Ascending aorta (tissue), 2 donors: ENCODE data around the gene SGK2. TPM values are rescaled to one million over a fixed set of nuclear protein-coding genes. Genes with fewer than 3 reads are reported as not detected.
"Not testable (repeated sequence)": the region's sequence is repeated elsewhere in the genome, so short reads cannot be mapped to it uniquely, and the experiment has no call there.

Experiments used
- DNase-seq, 2 donors: peaks; one replicate each; pipeline ENCODE4 v3.0.0-alpha.2; 2019; ENCODE audit warnings: low spot score in 2 of 2
- H3K27ac ChIP-seq, 2 donors: fragments of 200-600 bp; sonication (generic); one replicate each; pipeline ENCODE4 v1.5.1; 2016 to 2017; ENCODE audit warnings: mild to moderate bottlenecking in 1 of 2
- H3K27me3 ChIP-seq: fragments of 200-600 bp; sonication (generic); one replicate; pipeline ENCODE4 v1.5.1; 2017
- H3K36me3 ChIP-seq, 2 donors: fragments of 200-600 bp; sonication (generic); one replicate each; pipeline ENCODE4 v1.5.1; 2016
- H3K4me1 ChIP-seq, 2 donors: fragments of 200-600 bp; sonication (generic); one replicate each; pipeline ENCODE4 v1.5.1; 2016 to 2017; ENCODE audit warnings: mild to moderate bottlenecking in 1 of 2
- H3K4me3 ChIP-seq, 2 donors: fragments of 200-600 bp; sonication (generic); one replicate each; pipeline ENCODE4 v1.5.1; 2016 to 2017; ENCODE audit warnings: mild to moderate bottlenecking in 1 of 2
- H3K9me3 ChIP-seq, 2 donors: fragments of 200-600 bp; sonication (generic); one replicate each; pipeline ENCODE4 v1.5.1; 2016
- intact Hi-C: fragments of 100-400 bp; cut with DNase I; formaldehyde crosslinking; loops from one replicate; pipeline ENCODE4 v1.15.1; 2023
- total RNA-seq: library from RNA; depleted of rRNA; stranded (reverse); fragments of >200 nt; gene quantifications from one replicate; pipeline ENCODE4 v1.1.0, GENCODE V29; 2016
- TF ChIP-seq, protein P1 (sequence below), 3 experiments: fragments of 200-600 bp in 2 of 3; fragments of 450-650 bp in 1 of 3; sonication (generic) in 2 of 3; IDR thresholded peaks; one replicate each; pipeline ENCODE4 v1.5.1; 2016 to 2019; ENCODE audit warnings: antibody characterized with exemption in 3 of 3, mild to moderate bottlenecking in 1 of 3, moderate library complexity in 1 of 3

The SGK2 gene
- total RNA-seq, 1 donor from 2014 or later = 0.32 TPM

DNA sequence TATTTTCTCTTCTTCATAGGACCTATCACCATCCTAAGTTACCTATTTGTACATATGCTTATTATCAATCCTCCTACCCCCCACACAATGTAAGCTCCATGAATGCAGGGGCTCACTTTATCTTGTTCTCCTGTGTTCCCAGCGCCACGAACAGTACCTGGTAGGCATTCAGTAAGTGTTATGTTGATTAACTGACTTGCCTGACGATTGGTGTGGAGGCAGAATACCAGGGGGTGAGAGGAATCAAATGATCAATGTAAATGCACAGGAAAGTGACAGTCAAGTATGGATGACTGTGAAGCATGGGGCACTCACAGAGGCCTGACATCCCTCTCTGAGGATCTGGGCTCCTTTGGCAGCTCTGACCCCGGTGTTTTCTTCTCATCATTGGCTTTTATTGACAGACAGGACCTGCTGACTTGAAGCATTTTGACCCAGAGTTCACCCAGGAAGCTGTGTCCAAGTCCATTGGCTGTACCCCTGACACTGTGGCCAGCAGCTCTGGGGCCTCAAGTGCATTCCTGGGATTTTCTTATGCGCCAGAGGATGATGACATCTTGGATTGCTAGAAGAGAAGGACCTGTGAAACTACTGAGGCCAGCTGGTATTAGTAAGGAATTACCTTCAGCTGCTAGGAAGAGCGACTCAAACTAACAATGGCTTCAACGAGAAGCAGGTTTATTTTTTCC is 25.8 kb downstream of the SGK2 start:
- no peak for DNase-seq
- intact Hi-C loops = no loop called here
- no peaks in the 10 kb centered on the region for H3K36me3 ChIP-seq
- TF ChIP-seq, protein P1, sequence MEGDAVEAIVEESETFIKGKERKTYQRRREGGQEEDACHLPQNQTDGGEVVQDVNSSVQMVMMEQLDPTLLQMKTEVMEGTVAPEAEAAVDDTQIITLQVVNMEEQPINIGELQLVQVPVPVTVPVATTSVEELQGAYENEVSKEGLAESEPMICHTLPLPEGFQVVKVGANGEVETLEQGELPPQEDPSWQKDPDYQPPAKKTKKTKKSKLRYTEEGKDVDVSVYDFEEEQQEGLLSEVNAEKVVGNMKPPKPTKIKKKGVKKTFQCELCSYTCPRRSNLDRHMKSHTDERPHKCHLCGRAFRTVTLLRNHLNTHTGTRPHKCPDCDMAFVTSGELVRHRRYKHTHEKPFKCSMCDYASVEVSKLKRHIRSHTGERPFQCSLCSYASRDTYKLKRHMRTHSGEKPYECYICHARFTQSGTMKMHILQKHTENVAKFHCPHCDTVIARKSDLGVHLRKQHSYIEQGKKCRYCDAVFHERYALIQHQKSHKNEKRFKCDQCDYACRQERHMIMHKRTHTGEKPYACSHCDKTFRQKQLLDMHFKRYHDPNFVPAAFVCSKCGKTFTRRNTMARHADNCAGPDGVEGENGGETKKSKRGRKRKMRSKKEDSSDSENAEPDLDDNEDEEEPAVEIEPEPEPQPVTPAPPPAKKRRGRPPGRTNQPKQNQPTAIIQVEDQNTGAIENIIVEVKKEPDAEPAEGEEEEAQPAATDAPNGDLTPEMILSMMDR (IDR thresholded peaks at IDR 0.05) = no peak
- H3K4me1 ChIP-seq = no peaks in the 10 kb centered on the region
- H3K9me3 ChIP-seq = no peaks in the 10 kb centered on the region
- H3K27me3 ChIP-seq = no peaks in the 10 kb centered on the region
- H3K4me3 ChIP-seq = no peak overlapping the region
- no peak overlapping the region for H3K27ac ChIP-seq

- no peaks in the 10 kb centered on the region for H3K9me3 ChIP-seq
- no peak overlapping the region for H3K27ac ChIP-seq
- no peak overlapping the region for H3K4me3 ChIP-seq
- DNase-seq = no peak
- peaks cover 4 to 6% of the 10 kb centered on the region in 2 donors for H3K4me1 ChIP-seq
- H3K27me3 ChIP-seq = no peaks in the 10 kb centered on the region
- TF ChIP-seq, protein P1 (IDR thresholded peaks at IDR 0.05) = no peak
- H3K36me3 ChIP-seq = no peaks in the 10 kb centered on the region
- intact Hi-C loops = no loop called here
These were observed 27.8 kb downstream of the SGK2 start for GRCh38 chr20:43586641-43587040.

DNA sequence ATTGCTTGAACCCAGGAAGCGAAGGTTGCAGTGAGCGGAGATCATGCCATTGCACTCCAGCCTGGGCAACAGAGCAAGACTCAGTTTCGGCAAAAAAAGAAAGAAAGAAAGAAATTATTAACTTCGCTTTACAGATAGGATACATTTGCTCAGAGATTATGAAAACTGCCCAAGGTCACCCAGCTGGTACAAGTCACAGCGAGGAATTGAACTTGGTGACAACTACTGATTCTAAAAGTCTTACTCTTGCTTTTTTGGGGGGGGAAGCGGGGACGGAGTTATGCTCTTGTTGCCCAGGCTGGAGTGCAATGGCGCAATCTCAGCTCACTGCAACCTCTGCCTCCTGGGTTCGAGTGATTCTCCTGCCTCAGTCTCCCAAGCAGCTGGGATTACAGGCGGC is 29.7 kb downstream of the SGK2 start:
- H3K4me1 ChIP-seq = peaks cover 6 to 12% of the 10 kb centered on the region in 2 donors
- H3K36me3 ChIP-seq, intact Hi-C loops, H3K27me3 ChIP-seq, H3K9me3 ChIP-seq, H3K27ac ChIP-seq, H3K4me3 ChIP-seq, DNase-seq: not testable (repeated sequence)

- Histone ChIP-seq H3K36me3 (peaks cover 5 to 6% of the 10 kb centered on the region in 2 donors), H3K4me1 (peaks cover 6 to 12% of the 10 kb centered on the region in 2 donors), H3K9me3 (no peaks in the 10 kb centered on the region), H3K27ac (peak overlapping the region; percentile 75 to 85), H3K27me3 (no peaks in the 10 kb centered on the region), H3K4me3 (peak overlapping the region; percentile 87 to 93)
- intact Hi-C loops = loop anchor here (1.0 to 10.0 kb wide), 3 partner anchors 133 to 1385 kb away; partner anchors contain the start of genes OSER1 and SRSF6
- no peak for DNase-seq
- TF ChIP-seq, protein P1 (IDR thresholded peaks at IDR 0.05) = no peak
These were observed 31.2 kb downstream of the SGK2 start for GRCh38 chr20:43590036-43590391.

DNA sequence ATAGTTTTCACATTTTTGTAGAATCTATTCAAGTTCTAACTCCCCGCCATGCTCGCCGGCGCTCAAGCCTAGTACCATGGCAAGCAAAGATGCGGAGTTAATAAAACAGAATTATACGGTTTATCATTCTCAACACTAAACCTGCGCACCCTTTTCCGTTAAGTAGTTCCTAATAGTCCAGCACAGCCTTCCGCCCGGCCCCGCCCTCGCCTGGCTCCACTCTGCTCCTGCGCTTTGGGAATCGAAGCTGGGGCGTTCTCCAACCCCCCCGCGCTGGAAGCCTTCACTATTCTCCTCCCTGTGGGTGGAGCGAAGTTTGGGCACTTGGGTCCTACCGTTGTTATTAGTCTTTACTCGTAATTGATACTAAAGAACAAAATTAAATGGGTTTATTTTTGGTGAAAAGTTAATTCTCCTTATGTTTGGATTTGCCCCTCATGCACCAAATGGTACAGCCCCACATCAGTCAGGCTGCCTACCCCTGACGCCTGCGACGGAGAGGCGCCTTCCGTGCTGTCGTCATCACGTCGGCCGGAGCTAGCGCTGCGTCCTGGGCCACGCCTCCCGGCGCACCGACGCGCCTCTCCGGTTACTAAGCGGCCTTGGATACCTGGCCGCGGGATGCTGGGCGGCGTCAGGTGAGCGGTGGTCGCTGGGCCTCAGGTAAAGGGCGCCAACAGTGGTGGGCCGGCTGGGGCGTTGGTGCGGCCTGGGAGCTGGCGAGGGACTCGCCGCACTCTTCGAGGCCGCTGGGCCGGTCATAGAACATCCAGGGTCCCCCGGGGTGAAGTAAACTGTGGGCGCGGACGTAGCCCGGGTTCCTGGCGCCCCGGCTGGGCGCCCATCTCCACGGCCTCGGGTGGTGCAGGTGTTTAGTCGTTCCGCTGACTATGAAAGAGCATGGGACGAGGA is 31.8 kb downstream of the SGK2 start, which contains the start of gene IFT52:
IFT52 (plus strand) TSS at position 546 of the 912 bp plus-strand sequence. CDS start 3,762 bp downstream, outside the sequence.
- no peaks in the 10 kb centered on the region for H3K9me3 ChIP-seq
- peak; percentile 81 to 95 for DNase-seq
- peaks cover 6 to 12% of the 10 kb centered on the region in 2 donors for H3K4me1 ChIP-seq
- intact Hi-C loops = loop anchor here (1.0 to 10.0 kb wide), 3 partner anchors 133 to 1384 kb away; partner anchors contain the start of genes OSER1 and SRSF6
- H3K4me3 ChIP-seq = peak within 1 kb of the TSS; percentile 87 to 93
- TF ChIP-seq, protein P1 (IDR thresholded peaks at IDR 0.05) = no peak
- no peaks in the 10 kb centered on the region for H3K27me3 ChIP-seq
- peak within 1 kb of the TSS; percentile 75 to 85 for H3K27ac ChIP-seq
- peaks cover 11 to 12% of the 10 kb centered on the region in 2 donors for H3K36me3 ChIP-seq

DNA sequence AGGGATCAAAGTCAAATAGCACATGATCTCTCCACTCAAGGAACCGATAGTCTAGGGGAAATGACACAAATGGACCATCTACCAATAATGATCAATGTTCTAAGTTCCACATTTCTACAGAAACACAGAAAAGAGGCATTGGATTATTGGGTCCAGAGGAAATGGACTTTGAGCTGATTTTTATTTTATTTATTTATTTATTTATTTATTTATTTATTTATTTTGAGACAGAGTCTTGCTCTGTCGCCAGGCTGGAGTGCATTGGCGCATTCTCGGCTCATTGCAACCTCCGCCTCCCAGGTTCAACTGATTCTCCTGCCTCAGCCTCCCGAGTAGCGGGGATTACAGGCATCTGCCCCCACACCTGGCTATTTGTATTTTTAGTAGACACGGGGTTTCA is 43.1 kb downstream of the SGK2 start:
- H3K4me1 ChIP-seq, H3K27ac ChIP-seq, H3K9me3 ChIP-seq, DNase-seq, intact Hi-C loops, H3K4me3 ChIP-seq, H3K27me3 ChIP-seq: not testable (repeated sequence)
- peaks cover 37 to 40% of the 10 kb centered on the region in 2 donors for H3K36me3 ChIP-seq
